Sigmoid colon (tissue), 7 donors: ENCODE data around the gene EMC7. TPM values are rescaled to one million over a fixed set of nuclear protein-coding genes. Genes with fewer than 3 reads are reported as not detected.
A peak's percentile ranks its signal among the peaks of the same experiment; 100 is the strongest.

ENCODE experiments used
- DNase-seq: peaks from one replicate; pipeline ENCODE4 v3.0.0-alpha.2; 2019
- H3K27ac ChIP-seq, 4 donors: fragments of 200-600 bp; sonication (generic); one replicate each; pipeline ENCODE4 v1.5.1; 2016 to 2019; ENCODE audit warnings: mild to moderate bottlenecking in 1 of 4
- H3K27me3 ChIP-seq, 3 donors: fragments of 200-600 bp; sonication (generic); one replicate each; pipeline ENCODE4 v1.5.1; 2019; ENCODE audit warnings: mild to moderate bottlenecking in 1 of 3
- H3K36me3 ChIP-seq, 4 donors: fragments of 200-600 bp; sonication (generic); one replicate each; pipeline ENCODE4 v1.5.1; 2016 to 2019
- H3K4me1 ChIP-seq, 4 donors: fragments of 200-600 bp; sonication (generic); one replicate each; pipeline ENCODE4 v1.5.1; 2017 to 2019
- H3K4me3 ChIP-seq, 4 donors: fragments of 200-600 bp; sonication (generic); one replicate each; pipeline ENCODE4 v1.5.1; 2017 to 2019; ENCODE audit warnings: mild to moderate bottlenecking in 2 of 4, moderate library complexity in 1 of 4
- H3K9me3 ChIP-seq, 4 donors: fragments of 200-600 bp in 3 of 4; sonication (generic) in 3 of 4; one replicate each; pipeline versions ENCODE4 v1.5.1 to v1.6.1; 2013 to 2019
- CTCF ChIP-seq, 4 experiments: fragments of 450-650 bp in 3 of 4; fragments of 200-600 bp in 1 of 4; IDR thresholded peaks; one replicate each; pipeline ENCODE4 v1.5.1; 2016 to 2019; ENCODE audit warnings: antibody characterized with exemption in 4 of 4, mild to moderate bottlenecking in 3 of 4, moderate library complexity in 2 of 4
- EP300 ChIP-seq, 4 donors: sonication (generic); formaldehyde crosslinking; IDR thresholded peaks; one replicate each; pipeline ENCODE4 v1.6.1; 2017; ENCODE audit warnings: antibody characterized with exemption in 4 of 4
- POLR2A ChIP-seq, 2 donors: fragments of 450-650 bp; IDR thresholded peaks; one replicate each; pipeline ENCODE4 v1.6.1; 2016; ENCODE audit warnings: antibody characterized with exemption in 2 of 2, mild to moderate bottlenecking in 2 of 2, moderate library complexity in 2 of 2
- POLR2AphosphoS5 ChIP-seq, 4 donors: sonication (generic); formaldehyde crosslinking; IDR thresholded peaks; one replicate each; pipeline ENCODE4 v1.6.1; 2017; ENCODE audit warnings: antibody characterized with exemption in 4 of 4
- WGBS, 2 donors: extraction: QIAGEN DNeasy Blood & Tissue Kit; methylation state at CpG; one replicate each; pipeline ENCODE4 v1.1.7; 2013; 5-methylcytosine and 5-hydroxymethylcytosine counted together
- intact Hi-C: fragments of 100-400 bp; cut with DNase I; formaldehyde crosslinking; loops from one replicate; pipeline ENCODE4 v1.15.1; 2023
- polyA plus RNA-seq, 3 donors: library from polyadenylated mRNA; stranded (reverse); fragments of 200-250 nt; gene quantifications; one replicate each; pipeline ENCODE4 v1.2.3, GENCODE V29; 2013
- total RNA-seq, 4 donors: library from RNA; depleted of rRNA; stranded (reverse); fragments of >200 nt; gene quantifications; one replicate each; pipeline ENCODE4 v1.1.0, GENCODE V29; 2016
- donor health status: healthy with polysubstance abuse.
- donor health status: Bipolar disorder and iron deficiency.
- donor health status: healthy.

The EMC7 gene
- total and polyA plus RNA-seq, 7 donors: 15.0 to 75.8 (median 46.0) TPM

- peaks cover 0 to 5% (median 0%) of the 10 kb centered on the region in 3 donors for H3K27me3 ChIP-seq
- no peak overlapping the region for H3K4me3 ChIP-seq
- H3K36me3 ChIP-seq: no peaks in the 10 kb centered on the region
- no peak for TF ChIP-seq POLR2AphosphoS5 (IDR thresholded peaks at IDR 0.05)
- TF ChIP-seq CTCF (IDR thresholded peaks at IDR 0.05): peak in 2 of 4 experiments; percentile 10 to 38
- H3K9me3 ChIP-seq: no peaks in the 10 kb centered on the region
- no peak overlapping the region for H3K27ac ChIP-seq
- intact Hi-C loops: loop anchor here (10.0 kb wide), 1 partner anchor 475 kb away; the partner anchor contains the start of gene GOLGA8B
- WGBS, 2 donors: 66 to 76% methylated on average over 5 of the region's 5 CpGs
- DNase-seq: no peak
- no peaks in the 10 kb centered on the region for H3K4me1 ChIP-seq
These were observed 8.4 kb upstream of the EMC7 start for GRCh38 chr15:34109797-34110663.

DNA sequence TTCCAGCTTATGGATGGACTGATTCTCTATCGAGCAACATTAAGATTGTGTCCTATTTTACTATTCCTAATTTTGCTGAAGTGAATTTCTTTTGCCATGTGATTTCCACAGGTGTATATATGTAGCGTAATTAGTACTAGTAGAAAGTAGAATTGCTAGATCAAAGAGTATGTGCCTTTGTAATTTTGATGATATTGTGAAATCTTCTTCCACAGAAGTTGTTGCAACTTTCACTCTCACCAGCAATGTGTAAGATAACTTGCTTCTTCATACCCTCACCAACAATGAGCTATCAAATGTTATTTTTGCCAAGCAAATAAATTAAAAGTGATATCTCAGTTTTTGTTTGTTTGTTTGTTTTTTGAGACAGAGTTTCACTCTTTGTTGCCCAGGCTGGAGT lies 5.7 kb upstream of the EMC7 start:
- Histone ChIP-seq H3K36me3 (no peaks in the 10 kb centered on the region), H3K4me3 (no peak overlapping the region), H3K9me3 (no peaks in the 10 kb centered on the region), H3K27me3 (no peaks in the 10 kb centered on the region), H3K4me1 (peaks cover under 1 to 8% (median 5%) of the 10 kb centered on the region in 4 donors), H3K27ac (no peak overlapping the region)
- WGBS, 2 donors: 91 to 95% methylated on average over 2 of the region's 2 CpGs
- no peak for DNase-seq
- TF ChIP-seq EP300 (IDR thresholded peaks at IDR 0.05) (no peak), POLR2AphosphoS5 (IDR thresholded peaks at IDR 0.05) (no peak), POLR2A (IDR thresholded peaks at IDR 0.05) (no peak), CTCF (IDR thresholded peaks at IDR 0.05) (no peak)
- intact Hi-C loops: loop anchor here (10.0 kb wide), 1 partner anchor 477 kb away; the partner anchor contains the start of gene GOLGA8B

DNA sequence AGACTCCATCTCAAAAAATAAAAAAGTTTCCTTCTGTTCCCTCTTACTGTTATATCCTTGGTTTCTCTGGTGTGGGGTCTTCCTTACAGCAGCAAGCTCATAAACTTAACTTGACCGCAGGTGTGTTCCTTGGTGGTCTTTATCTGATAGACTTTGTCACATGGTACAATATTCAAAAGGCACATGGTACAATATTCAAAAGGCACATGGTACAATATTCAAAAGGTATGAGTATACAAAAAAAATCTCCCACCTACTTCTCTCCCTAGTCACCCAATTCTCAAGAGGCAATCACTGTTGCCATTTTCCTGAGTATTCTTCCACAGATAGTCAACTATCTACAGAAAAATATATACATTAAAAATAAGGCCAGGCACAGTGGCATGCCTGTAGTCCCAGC lies 4.8 kb upstream of the EMC7 start:
- DNase-seq: no peak
- Histone ChIP-seq H3K27me3 (no peaks in the 10 kb centered on the region), H3K4me1 (peaks cover 4 to 8% (median 5%) of the 10 kb centered on the region in 4 donors), H3K36me3 (no peaks in the 10 kb centered on the region), H3K9me3 (no peaks in the 10 kb centered on the region), H3K4me3 (no peak overlapping the region), H3K27ac (no peak overlapping the region)
- WGBS, 2 donors: 94 to 96% methylated on average over 1 of the region's 1 CpG
- intact Hi-C loops: loop anchor here (10.0 kb wide), 1 partner anchor 478 kb away; the partner anchor contains the start of gene GOLGA8B
- TF ChIP-seq EP300 (IDR thresholded peaks at IDR 0.05): no peak
- TF ChIP-seq CTCF (IDR thresholded peaks at IDR 0.05): no peak
- no peak for TF ChIP-seq POLR2A (IDR thresholded peaks at IDR 0.05)
- TF ChIP-seq POLR2AphosphoS5 (IDR thresholded peaks at IDR 0.05): no peak

DNA sequence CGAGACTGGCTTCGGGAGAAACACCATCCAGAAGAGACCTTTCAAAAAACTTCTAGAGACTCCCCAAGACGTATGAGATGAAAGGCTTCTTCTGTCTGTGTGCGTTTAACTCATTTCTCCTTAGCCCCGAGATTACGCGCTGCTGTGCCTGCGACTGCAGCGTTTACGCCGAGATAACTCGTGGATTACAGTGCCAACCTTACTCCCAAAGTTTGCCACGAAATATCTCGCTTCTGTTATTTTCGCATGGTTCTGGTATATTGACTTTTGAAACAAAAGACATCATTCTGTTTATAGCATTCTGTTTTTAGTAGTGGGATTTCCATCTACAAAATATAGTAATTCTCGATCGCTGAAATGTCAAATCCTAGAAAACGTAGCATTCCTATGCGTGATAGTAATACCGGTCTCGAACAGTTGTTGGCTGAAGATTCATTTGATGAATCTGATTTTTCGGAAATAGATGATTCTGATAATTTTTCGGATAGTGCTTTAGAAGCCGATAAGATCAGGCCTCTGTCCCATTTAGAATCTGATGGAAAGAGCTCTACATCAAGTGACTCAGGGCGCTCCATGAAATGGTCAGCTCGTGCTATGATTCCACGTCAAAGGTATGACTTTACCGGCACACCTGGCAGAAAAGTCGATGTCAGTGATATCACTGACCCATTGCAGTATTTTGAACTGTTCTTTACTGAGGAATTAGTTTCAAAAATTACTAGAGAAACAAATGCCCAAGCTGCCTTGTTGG lies 688 bp upstream of the EMC7 start:
- DNase-seq: no peak
- Histone ChIP-seq H3K4me1 (peaks cover 4 to 30% (median 24%) of the 10 kb centered on the region in 4 donors), H3K36me3 (no peaks in the 10 kb centered on the region), H3K27ac (peak overlapping the region; percentile 81 to 89 (median 86)), H3K4me3 (peak overlapping the region; percentile 65 to 89 (median 72)), H3K27me3 (no peaks in the 10 kb centered on the region), H3K9me3 (no peaks in the 10 kb centered on the region)
- TF ChIP-seq CTCF (IDR thresholded peaks at IDR 0.05) (no peak), POLR2AphosphoS5 (IDR thresholded peaks at IDR 0.05) (no peak), EP300 (IDR thresholded peaks at IDR 0.05) (no peak)
- 28 to 34% methylated on average over 29 of the region's 29 CpGs for WGBS, 2 donors
- intact Hi-C loops: loop anchor here (10.0 kb wide), 1 partner anchor 482 kb away; the partner anchor contains the start of gene GOLGA8B
